GM12892 (cell line): Measurements from ENCODE around the gene VAV2.

Source experiments
- POLR2A ChIP-seq: IDR thresholded peaks from 2 replicates; pipeline ENCODE4 v1.6.1; 2011; ENCODE audit warnings: low read depth, low read length, control low read depth
- POLR2AphosphoS5 ChIP-seq: IDR thresholded peaks from 2 replicates; pipeline ENCODE4 v1.6.1; 2011; ENCODE audit warnings: low read depth, low read length, control low read depth
- TAF1 ChIP-seq: IDR thresholded peaks from 2 replicates; pipeline ENCODE4 v1.6.1; 2011; ENCODE audit warnings: low read depth, mild to moderate bottlenecking, control low read depth, low read length, borderline replicate concordance

DNA sequence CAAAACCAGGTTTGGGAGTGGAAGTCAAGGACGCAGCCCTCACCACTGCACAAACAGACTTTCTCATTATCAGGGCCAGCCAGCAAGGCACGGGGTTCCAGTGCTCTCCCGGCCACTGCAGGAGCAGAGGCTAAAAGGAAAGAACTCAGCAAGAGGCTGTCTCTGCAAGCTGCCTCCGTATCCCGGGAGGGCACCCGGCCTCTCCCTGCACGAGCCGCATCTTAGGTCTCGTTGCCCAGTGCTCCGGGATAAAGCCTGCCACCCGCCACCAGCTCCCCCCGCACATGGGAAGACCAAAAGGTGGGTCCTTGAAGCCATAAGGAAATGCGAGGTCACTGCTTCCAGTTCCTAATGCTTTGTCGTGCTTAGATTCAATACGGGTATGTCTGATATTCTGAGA is 136.8 kb downstream of the VAV2 start:
- TF ChIP-seq POLR2A (no peak), POLR2AphosphoS5 (no peak), TAF1 (no peak)
